ENCODE results near the gene EMID1. TPM values are rescaled to one million over a fixed set of nuclear protein-coding genes. Genes with fewer than 3 reads are reported as not detected.
"Not testable (repeated sequence)": the region's sequence is repeated elsewhere in the genome, so short reads cannot be mapped to it uniquely, and the experiment has no call there.

EMID1 gene
- total RNA-seq, 1 donor from 2014 or later = 25.5 TPM

DNA sequence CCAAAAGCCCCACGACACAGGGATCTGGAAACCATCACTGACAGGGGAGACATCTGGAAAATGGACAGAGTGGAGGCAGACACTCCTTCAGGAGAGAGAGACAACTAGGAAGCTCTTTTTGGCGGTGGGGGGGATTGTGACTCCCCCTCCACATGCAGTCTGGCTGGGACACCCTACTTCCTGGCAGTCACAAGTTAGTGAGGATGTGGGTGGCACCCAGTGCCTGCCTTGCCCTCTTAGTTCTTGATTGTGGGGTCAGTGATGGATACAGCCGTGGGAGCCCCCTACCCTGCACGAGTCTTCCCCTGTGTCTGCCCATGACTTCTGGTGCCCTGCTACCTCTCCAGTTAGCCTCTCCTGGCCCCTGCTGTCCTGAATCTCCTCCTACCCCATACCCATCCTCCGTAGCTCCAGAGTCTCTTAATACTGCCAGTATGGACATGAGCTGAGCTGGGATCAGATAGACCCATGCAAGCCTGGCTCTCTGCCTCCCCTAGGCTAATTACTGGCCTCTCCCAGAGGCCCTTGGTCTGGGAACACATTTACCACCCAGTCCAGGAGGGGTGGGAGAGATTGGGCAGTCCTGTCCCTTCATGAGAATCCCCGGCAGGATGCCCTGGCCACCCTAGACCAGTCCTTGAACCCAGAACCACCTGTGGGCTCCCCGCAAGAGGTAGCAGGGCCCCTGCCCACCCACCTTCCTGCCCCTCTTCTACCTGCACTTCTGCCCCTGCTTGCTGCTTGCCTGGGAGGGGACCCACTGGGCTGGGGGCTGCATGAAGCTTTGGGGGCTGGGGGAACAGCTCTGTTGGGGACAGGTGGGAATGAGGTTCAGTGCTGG lies 39.3 kb downstream of the EMID1 start:
- Mint-ChIP-seq H3K4me3 (ENCODE audit: unreplicated experiment) (no peak overlapping the region), H3K4me1 (ENCODE audit: unreplicated experiment) (no peaks in the 10 kb centered on the region), H3K27ac (ENCODE audit: unreplicated experiment) (no peak overlapping the region), H3K9me3 (ENCODE audit: unreplicated experiment) (no peaks in the 10 kb centered on the region), H3K27me3 (ENCODE audit: unreplicated experiment) (peaks cover 7% of the 10 kb centered on the region), H3K36me3 (ENCODE audit: low read depth, unreplicated experiment) (peaks cover 32% of the 10 kb centered on the region)
- no peak for DNase-seq (ENCODE audit: low spot score)
- TF ChIP-seq, protein P1, sequence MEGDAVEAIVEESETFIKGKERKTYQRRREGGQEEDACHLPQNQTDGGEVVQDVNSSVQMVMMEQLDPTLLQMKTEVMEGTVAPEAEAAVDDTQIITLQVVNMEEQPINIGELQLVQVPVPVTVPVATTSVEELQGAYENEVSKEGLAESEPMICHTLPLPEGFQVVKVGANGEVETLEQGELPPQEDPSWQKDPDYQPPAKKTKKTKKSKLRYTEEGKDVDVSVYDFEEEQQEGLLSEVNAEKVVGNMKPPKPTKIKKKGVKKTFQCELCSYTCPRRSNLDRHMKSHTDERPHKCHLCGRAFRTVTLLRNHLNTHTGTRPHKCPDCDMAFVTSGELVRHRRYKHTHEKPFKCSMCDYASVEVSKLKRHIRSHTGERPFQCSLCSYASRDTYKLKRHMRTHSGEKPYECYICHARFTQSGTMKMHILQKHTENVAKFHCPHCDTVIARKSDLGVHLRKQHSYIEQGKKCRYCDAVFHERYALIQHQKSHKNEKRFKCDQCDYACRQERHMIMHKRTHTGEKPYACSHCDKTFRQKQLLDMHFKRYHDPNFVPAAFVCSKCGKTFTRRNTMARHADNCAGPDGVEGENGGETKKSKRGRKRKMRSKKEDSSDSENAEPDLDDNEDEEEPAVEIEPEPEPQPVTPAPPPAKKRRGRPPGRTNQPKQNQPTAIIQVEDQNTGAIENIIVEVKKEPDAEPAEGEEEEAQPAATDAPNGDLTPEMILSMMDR (IDR thresholded peaks at IDR 0.05; ENCODE audit: unreplicated experiment) = no peak

- H3K27me3 Mint-ChIP-seq (ENCODE audit: unreplicated experiment) = peaks cover 4% of the 10 kb centered on the region
- no peak overlapping the region for H3K27ac Mint-ChIP-seq (ENCODE audit: unreplicated experiment)
- H3K4me1 Mint-ChIP-seq (ENCODE audit: unreplicated experiment) = no peaks in the 10 kb centered on the region
Measured at GRCh38 chr22:29245626-29246385, 40.1 kb downstream of the EMID1 start.

DNA sequence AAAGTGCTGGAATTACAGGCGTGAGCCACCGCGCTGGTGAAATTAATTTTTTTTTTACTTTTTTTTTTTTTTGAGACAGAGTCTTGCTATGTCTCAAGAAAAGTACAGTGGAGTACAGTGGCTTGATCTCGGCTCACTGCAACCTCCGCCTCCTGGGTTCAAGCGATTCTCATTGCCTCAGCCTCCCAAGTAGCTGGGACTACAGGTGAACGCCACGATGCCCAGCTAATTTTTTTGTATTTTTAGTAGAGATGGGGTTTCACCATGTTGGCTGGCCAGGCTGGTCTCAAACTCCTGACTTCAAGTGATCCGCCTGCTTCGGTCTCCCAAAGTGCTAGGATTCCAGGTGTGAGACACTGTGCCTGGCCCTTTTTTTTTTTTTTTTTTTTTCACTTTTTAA lies 42.2 kb downstream of the EMID1 start:
- H3K27me3 Mint-ChIP-seq (ENCODE audit: unreplicated experiment) = not testable (repeated sequence)

More at GRCh38 chr22:29245626-29246385, 40.1 kb downstream of the EMID1 start:
- DNase-seq (ENCODE audit: low spot score) = peak; percentile 76
- TF ChIP-seq, protein P1 (IDR thresholded peaks at IDR 0.05; ENCODE audit: unreplicated experiment) = peak; percentile 91
- H3K9me3 Mint-ChIP-seq (ENCODE audit: unreplicated experiment) = no peaks in the 10 kb centered on the region
- no peak overlapping the region for H3K4me3 Mint-ChIP-seq (ENCODE audit: unreplicated experiment)
- H3K36me3 Mint-ChIP-seq (ENCODE audit: low read depth, unreplicated experiment) = peaks cover 30% of the 10 kb centered on the region

DNA sequence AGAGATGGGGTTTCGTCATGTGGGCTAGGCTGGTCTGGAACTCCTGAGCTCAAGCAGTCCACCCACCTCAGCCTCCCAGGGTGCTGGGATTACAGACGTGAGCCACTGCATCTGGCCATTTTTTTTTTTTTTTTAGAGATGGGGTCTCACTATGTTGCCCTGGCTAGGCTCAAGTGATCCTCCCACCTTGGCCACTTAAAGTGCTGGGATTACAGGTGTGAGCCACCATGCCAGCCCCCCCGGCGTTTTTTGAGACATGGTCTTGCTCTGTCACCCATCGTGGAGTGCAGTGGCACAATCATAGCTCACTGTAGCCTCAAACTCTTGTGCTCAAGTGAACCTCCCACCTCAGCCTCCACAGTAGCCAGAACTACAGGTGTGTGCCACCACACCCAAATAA lies 45.6 kb downstream of the EMID1 start:
- DNase-seq (ENCODE audit: low spot score) = no peak
- TF ChIP-seq, protein P1 (IDR thresholded peaks at IDR 0.05; ENCODE audit: unreplicated experiment) = no peak
- no peaks in the 10 kb centered on the region for H3K4me1 Mint-ChIP-seq (ENCODE audit: unreplicated experiment)
- H3K4me3 Mint-ChIP-seq (ENCODE audit: unreplicated experiment) = no peak overlapping the region
- peaks cover 3% of the 10 kb centered on the region for H3K36me3 Mint-ChIP-seq (ENCODE audit: low read depth, unreplicated experiment)
- H3K27ac Mint-ChIP-seq (ENCODE audit: unreplicated experiment) = no peak overlapping the region
- H3K27me3 Mint-ChIP-seq (ENCODE audit: unreplicated experiment) = peaks cover 6% of the 10 kb centered on the region
- H3K9me3 Mint-ChIP-seq (ENCODE audit: unreplicated experiment) = no peaks in the 10 kb centered on the region

More for the DNA sequence above, 42.2 kb downstream of the EMID1 start:
- not testable (repeated sequence) for H3K4me3 Mint-ChIP-seq (ENCODE audit: unreplicated experiment); H3K27ac Mint-ChIP-seq (ENCODE audit: unreplicated experiment); H3K4me1 Mint-ChIP-seq (ENCODE audit: unreplicated experiment); DNase-seq (ENCODE audit: low spot score); H3K36me3 Mint-ChIP-seq (ENCODE audit: low read depth, unreplicated experiment); H3K9me3 Mint-ChIP-seq (ENCODE audit: unreplicated experiment)

- no peaks in the 10 kb centered on the region for H3K9me3 Mint-ChIP-seq (ENCODE audit: unreplicated experiment)
- no peaks in the 10 kb centered on the region for H3K4me1 Mint-ChIP-seq (ENCODE audit: unreplicated experiment)
- H3K27me3 Mint-ChIP-seq (ENCODE audit: unreplicated experiment) = peaks cover 4% of the 10 kb centered on the region
- H3K4me3 Mint-ChIP-seq (ENCODE audit: unreplicated experiment) = no peak overlapping the region
- H3K27ac Mint-ChIP-seq (ENCODE audit: unreplicated experiment) = no peak overlapping the region
- H3K36me3 Mint-ChIP-seq (ENCODE audit: low read depth, unreplicated experiment) = peaks cover 3% of the 10 kb centered on the region
- no peak for DNase-seq (ENCODE audit: low spot score)
- TF ChIP-seq, protein P1 (IDR thresholded peaks at IDR 0.05; ENCODE audit: unreplicated experiment) = no peak
Measured at GRCh38 chr22:29251981-29252911, 46.5 kb downstream of the EMID1 start.

Measured in endothelial cell (in vitro differentiated cells).